ENCODE data around the gene CEBPB. TPM values are rescaled to one million over a fixed set of nuclear protein-coding genes. Genes with fewer than 3 reads are reported as not detected.
A peak's percentile ranks its signal among the peaks of the same experiment; 100 is the strongest.

The CEBPB gene
- total RNA-seq, 2 donors from 2014 or later = 30.2 to 42.7 TPM

DNA sequence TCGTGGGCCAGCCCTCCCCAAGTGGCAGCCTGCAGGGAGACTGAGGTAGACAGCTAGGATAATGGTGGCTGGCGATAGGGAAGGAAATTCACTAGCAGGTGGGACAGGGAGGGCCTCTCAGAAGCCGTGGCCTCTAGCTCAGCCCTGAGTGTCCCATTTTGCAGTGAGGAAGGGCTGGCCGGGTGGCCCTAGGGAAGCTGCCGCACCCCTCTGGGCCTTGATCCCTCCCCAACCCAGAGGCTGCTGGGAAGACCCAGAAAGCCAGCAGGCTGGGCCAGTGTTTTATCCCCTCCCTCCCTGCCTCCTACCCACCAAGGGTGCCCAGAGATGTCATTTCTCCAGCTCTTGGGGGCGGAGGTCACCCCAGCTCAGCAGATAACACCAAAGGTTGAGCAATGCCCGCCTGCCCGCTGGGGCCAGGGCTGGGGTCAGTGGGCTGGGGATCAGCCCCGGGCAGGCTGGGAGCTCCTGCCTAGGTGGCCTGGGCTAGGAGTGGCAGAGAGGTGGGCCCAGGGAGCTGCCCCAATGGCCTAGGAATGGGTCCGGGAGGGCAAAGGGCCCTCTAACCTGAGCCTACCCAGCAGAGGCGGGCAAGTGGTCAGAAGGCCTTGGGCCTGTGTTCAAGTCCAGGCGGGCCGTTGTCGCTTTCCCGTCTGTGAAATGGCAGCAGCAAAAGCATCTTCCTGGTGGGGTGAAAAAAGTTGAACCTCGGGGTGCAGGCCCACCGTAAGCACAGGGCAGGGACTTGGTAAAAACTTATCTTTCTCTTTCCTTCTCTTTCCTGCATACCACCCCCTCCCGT lies 1.6 kb upstream of the CEBPB start:
- intact Hi-C loops (cut with DNase I, micrococcal nuclease) = loop anchor here (5.0 to 10.0 kb wide), 3 partner anchors 273 to 388 kb away; no protein-coding TSS in a partner anchor
- ATAC-seq (no peak), DNase-seq (no peak)

DNA sequence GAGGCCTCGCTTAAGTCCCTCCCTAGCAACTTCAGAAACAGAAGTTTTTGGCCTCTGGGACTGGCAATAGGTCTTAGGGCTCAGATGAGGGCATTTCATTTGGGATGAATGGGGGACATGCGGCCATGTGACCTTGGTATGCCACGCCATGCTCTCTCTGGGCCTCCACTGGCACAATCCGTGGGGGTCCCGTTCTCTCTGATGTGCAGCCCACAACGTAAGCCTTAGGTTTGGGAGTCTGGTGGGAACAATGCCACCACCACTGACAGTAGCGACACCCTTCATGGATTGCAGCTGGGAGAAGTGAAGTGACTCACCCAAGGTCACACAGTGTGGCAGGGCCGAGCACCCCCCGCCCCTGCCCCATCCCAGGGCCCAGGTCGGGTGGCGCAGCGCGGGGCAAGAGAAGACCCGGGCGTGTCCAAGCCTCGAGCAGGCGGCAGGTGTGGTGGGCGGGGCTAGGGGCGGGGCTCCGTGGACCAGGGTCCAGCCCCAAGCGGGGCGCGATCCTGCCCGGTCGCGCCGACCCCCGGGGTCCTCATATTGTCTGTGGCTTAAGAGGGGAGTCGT lies 864 bp upstream of the CEBPB start:
- intact Hi-C loops (cut with DNase I, micrococcal nuclease) = loop anchor here (5.0 to 10.0 kb wide), 4 partner anchors 185 to 388 kb away; no protein-coding TSS in a partner anchor
- DNase-seq = peak; percentile 84 to 94
- ATAC-seq = peak; percentile 65

DNA sequence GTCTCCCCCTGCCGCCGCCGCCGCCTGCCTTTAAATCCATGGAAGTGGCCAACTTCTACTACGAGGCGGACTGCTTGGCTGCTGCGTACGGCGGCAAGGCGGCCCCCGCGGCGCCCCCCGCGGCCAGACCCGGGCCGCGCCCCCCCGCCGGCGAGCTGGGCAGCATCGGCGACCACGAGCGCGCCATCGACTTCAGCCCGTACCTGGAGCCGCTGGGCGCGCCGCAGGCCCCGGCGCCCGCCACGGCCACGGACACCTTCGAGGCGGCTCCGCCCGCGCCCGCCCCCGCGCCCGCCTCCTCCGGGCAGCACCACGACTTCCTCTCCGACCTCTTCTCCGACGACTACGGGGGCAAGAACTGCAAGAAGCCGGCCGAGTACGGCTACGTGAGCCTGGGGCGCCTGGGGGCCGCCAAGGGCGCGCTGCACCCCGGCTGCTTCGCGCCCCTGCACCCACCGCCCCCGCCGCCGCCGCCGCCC lies 474 bp downstream of the CEBPB start:
- DNase-seq (peak; percentile 66 to 80), ATAC-seq (peak; percentile 44)
- intact Hi-C loops (cut with DNase I, micrococcal nuclease) = loop anchor here in 1 of 2 donors (10.0 kb wide), 1 partner anchor 184 kb away; no protein-coding TSS in a partner anchor

DNA sequence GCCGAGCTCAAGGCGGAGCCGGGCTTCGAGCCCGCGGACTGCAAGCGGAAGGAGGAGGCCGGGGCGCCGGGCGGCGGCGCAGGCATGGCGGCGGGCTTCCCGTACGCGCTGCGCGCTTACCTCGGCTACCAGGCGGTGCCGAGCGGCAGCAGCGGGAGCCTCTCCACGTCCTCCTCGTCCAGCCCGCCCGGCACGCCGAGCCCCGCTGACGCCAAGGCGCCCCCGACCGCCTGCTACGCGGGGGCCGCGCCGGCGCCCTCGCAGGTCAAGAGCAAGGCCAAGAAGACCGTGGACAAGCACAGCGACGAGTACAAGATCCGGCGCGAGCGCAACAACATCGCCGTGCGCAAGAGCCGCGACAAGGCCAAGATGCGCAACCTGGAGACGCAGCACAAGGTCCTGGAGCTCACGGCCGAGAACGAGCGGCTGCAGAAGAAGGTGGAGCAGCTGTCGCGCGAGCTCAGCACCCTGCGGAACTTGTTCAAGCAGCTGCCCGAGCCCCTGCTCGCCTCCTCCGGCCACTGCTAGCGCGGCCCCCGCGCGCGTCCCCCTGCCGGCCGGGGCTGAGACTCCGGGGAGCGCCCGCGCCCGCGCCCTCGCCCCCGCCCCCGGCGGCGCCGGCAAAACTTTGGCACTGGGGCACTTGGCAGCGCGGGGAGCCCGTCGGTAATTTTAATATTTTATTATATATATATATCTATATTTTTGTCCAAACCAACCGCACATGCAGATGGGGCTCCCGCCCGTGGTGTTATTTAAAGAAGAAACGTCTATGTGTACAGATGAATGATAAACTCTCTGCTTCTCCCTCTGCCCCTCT lies 1.1 kb downstream of the CEBPB start:
- ATAC-seq = peak; percentile 21
- intact Hi-C loops (cut with DNase I, micrococcal nuclease) = loop anchor here in 1 of 2 donors (10.0 kb wide), 1 partner anchor 183 kb away; no protein-coding TSS in a partner anchor
- DNase-seq = peak; percentile 45 to 70

DNA sequence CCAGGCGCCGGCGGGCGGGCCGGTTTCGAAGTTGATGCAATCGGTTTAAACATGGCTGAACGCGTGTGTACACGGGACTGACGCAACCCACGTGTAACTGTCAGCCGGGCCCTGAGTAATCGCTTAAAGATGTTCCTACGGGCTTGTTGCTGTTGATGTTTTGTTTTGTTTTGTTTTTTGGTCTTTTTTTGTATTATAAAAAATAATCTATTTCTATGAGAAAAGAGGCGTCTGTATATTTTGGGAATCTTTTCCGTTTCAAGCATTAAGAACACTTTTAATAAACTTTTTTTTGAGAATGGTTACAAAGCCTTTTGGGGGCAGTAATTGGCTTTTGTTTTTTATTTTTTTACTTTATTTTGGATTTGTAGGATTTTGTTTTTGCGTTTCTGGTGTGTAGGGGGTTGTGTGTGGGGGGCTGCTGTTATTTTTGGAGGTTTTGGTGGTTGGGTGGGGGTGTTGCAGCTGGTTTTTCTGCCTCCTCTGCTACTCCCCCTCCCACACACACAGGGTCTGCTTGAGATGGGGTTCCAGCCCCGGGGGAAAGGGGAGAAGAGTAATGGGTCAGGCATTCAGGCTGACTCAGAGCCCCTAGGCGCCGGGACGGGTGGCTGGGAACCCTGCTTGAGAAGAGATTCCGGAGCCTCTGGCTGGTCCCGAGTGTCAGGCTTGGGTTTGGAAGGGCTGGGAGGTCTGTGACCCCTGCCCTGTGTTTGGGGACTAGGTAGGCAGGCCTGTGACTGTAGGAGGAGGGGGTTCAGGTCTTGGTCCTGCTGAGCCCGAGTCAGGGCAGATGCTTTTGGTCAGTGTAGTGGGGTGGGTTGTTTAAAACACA lies 2.0 kb downstream of the CEBPB start:
- intact Hi-C loops (cut with DNase I, micrococcal nuclease) = loop anchor here in 1 of 2 donors (10.0 kb wide), 1 partner anchor 182 kb away; no protein-coding TSS in a partner anchor
- DNase-seq = peak; percentile 84 to 89
- peak; percentile 44 for ATAC-seq

DNA sequence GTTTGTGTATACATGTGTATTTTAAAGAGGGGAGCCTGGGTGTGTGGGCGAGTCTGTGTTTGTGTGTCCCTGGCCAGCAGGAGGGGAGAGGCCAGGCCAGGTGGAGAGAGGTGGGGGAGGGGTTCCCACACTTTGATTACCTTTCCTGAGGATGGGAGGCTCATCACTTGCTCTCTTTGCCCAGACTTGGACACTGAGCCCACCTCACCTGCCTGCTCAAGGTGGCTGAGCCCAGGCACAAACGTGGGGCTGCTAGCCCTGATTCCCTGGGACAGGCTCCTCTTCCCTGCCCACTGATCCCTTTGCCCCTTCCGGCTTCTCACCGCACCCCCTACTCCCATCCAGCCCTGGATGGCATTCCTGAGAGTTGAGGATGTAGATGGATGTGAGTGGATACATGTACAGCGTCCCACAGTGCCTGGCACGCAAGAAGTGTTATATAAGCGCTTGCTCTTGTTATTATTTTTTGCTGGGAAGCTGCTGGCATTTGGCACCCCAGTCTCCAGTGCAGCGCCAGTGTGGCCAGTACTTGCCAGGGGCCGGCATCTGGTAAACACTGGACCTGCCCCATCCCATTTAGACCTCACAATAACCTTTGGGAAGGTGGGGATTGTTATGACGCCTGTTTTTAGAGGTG lies 2.7 kb downstream of the CEBPB start:
- intact Hi-C loops (cut with DNase I, micrococcal nuclease) = loop anchor here in 1 of 2 donors (10.0 kb wide), 1 partner anchor 181 kb away; no protein-coding TSS in a partner anchor

DNA sequence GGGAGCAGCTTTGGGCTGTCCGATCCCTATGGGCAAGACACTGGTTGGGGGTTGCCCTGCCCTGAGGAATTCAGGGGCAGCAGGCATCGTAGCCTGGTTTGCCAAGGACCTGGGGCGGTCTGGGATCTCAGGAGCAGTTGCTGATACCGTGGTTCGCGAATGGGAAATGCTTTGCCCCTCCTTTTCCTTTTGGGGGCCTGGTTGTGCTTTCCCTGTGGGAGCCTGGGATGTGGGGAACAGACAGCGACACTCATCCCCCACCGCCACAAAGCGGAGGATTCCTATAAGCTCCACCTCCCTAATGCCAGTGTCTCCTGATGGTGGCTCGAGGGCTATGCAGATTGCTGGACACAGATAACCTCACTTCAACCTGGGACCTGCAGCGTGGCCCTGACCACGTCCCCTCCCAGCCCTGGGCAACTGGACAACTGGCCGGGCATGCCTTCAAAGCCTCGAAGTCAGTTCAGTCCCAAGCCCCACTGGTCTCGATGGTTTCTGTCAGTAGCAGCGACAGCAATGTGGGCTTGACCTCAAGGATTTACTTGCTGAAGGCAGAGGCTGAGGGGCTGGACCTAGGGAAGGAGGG lies 3.3 kb downstream of the CEBPB start:
- ATAC-seq (no peak), DNase-seq (no peak)
- intact Hi-C loops (cut with DNase I, micrococcal nuclease) = loop anchor here in 1 of 2 donors (10.0 kb wide), 1 partner anchor 181 kb away; no protein-coding TSS in a partner anchor

More for the DNA sequence above, 2.7 kb downstream of the CEBPB start:
- DNase-seq (no peak), ATAC-seq (no peak)

DNA sequence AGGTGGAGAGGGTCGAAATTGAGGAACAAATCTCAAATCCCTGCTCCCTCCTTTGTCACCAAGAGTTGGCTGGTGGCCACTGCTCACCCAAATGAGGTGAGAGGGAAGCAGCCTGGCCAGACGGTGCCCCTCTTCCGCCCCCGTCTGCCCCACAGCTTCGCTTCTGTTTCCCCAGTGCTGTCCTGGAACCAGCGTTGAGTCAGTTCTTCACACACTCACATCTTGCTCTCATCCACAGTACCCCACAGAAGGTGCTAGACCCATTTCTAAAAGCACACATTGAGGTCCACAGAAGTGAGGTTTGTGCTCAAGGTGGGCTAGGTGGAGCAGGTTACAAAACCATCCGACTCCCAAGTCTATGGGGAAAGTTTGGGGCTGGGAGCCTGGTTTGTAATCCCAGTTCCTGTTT lies 3.8 kb downstream of the CEBPB start:
- intact Hi-C loops (cut with DNase I, micrococcal nuclease) = loop anchor here in 1 of 2 donors (10.0 kb wide), 1 partner anchor 180 kb away; no protein-coding TSS in a partner anchor
- DNase-seq (no peak), ATAC-seq (no peak)

DNA sequence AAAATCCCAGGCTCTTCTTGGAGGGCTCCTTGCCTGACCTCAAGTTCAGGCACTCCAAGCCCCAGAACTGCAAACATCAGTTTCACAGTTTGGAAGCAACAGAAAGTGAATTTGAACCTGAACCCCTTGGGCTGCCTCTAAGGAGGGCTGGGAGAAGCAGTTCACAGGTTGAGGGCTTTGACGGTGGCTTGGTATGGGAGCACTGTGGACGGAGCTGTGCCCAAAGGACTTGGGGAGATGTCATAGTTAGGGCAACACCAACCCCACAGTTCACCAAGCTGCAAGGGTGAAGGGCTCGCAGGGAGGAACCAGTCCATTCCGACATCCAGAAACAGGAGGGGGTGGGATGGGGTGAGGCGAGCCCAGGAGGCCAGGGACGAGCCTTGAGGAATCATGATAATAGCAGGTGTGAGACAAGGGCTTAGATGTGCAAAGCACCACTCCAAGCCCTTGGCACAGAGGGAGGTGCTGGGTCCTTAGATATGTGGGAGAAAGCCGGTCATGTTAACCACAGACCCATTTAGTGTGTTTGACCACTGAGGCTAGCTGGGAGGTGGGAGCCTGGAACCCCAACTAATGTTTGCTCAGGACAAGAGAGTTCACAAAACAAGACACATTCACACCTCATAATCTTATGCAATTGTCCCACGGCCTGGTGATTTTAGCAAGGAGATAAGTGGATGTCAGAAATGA lies 4.3 kb downstream of the CEBPB start:
- DNase-seq = no peak
- ATAC-seq = no peak
- intact Hi-C loops (cut with DNase I, micrococcal nuclease) = loop anchor here in 1 of 2 donors (10.0 kb wide), 1 partner anchor 180 kb away; no protein-coding TSS in a partner anchor

DNA sequence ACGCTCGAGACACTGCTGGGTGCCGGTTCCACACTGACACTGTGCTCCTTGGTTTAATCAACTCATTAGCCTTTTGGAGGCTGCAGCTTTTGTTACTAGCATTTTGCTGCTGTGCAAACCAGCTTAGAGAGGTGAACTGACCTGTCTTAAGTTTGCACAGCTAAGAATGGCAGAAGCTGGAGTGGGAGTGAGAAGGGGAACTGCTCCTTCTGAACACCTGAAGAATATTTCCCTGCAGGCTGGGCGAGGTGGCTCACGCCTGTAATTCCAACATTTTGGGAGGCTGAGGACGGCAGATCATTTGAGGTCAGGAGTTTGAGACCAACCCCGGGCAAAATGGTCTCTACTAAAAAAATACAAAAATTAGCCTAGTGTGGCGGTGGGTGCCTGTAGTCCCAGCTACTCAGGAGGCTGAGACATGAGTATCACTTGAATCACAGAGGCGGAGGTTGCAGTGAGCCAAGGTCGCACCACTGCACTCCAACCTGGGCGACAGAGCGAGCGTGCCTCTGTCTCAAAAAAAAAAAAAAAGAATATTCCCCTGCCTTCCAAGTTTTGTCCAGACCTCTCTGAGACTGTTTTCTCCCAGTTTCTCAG lies 5.0 kb downstream of the CEBPB start:
- ATAC-seq = no peak
- intact Hi-C loops (cut with DNase I, micrococcal nuclease) = loop anchor here in 1 of 2 donors (10.0 kb wide), 1 partner anchor 179 kb away; no protein-coding TSS in a partner anchor

DNA sequence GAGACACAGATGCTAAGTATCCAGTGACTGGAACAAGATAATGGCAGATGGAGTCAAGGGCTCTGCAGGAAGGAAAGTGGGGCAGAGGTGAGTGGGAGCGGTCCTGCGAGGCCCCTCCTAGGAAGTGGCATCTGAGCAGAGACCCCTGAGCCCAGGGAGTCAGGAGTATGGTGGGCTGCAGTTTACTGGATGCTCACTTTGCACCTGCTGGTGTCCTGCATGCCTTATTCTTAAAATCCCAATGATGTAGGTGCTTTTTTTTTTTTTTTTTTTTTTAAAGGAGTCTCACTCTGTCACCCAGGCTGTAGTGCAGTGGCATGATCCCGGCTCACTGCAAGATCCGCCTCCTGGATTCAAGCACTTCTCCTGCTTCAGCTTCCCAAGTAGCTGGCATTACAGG lies 5.6 kb downstream of the CEBPB start:
- ATAC-seq (no peak), DNase-seq (no peak)
- intact Hi-C loops (cut with DNase I, micrococcal nuclease) = loop anchor here in 1 of 2 donors (10.0 kb wide), 1 partner anchor 179 kb away; no protein-coding TSS in a partner anchor

More for the DNA sequence above, 5.0 kb downstream of the CEBPB start:
- no peak for DNase-seq

DNA sequence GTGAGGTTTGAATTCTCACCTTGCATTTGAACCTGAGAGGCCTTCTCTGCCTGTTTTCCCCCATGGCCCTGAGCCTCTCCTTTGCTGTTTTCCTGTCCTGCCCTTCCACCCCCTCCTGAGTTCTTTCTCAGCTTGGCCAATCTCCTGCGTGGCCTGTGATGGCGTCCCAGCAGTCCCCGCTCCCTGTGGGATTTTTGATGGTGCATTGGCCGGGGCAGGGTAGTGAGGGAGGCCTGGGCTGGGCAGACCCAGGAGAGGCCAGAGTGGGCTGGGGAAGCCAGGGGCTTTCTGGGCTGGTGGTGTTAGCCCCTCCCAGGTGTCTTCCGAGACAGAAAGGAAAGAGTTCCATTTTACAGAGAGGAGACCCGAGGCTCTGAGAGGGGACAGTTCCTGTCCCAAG lies 6.3 kb downstream of the CEBPB start:
- ATAC-seq (no peak), DNase-seq (no peak)
- intact Hi-C loops (cut with DNase I, micrococcal nuclease) = loop anchor here in 1 of 2 donors (10.0 kb wide), 1 partner anchor 178 kb away; no protein-coding TSS in a partner anchor

DNA sequence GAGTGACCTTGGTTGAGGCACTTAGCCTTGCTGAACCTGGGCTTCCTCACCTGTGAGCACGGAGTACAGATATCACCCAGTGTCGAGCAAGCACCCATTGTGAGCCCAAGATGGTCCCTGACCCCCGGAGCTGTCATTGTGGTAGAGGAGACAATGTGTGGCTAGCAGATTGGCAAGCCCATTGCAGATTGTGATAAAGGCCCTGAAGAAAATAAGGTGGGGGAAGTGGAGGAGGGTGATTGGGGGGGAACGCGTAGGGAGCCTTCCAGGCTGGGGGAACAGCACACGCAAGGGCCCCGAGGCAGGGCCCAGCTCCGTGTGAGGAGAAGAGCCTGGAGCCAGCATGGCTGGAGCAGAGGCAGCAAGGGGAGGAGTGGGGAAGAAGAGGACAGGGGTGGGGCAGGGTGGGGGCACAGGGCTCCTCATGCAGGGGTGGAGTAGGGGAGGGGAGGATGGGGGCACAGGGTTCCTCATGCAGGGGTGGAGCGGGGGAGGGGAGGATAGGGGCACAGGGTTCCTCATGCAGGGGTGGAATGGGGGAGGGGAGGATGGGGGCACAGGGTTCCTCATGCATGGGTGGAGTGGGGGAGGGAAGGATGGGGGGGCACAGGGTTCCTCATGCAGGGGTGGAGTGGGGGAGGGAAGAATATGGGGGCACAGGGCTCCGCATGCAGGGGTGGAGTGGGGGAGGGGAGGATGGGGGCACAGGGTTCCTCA lies 7.0 kb downstream of the CEBPB start:
- DNase-seq = no peak
- no peak for ATAC-seq
- intact Hi-C loops (cut with DNase I, micrococcal nuclease) = loop anchor here in 1 of 2 donors (10.0 kb wide), 1 partner anchor 177 kb away; no protein-coding TSS in a partner anchor

DNA sequence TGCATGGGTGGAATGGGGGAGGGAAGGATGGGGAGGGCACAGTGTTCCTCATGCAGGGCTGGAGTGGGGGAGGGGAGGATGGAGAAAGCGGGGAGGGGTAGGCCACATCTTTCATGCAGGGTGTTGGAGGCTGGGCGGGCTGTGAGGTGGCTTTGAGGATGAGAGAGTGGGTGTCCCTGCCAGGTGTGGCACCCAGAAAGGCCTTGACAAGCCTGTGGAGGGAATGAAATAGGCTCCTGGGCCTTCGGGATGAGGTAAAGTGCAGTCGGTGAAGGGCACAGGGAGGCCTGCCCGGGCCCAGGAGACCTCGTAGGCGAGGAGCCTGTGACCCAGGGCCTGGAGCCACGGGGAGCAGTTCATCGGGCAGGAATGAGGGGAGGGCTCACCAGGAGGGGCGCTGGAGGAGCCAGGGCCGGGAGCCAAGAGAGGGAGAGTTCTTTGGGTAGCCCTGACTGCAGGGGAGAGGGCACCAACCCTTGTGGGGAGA lies 7.6 kb downstream of the CEBPB start:
- DNase-seq (no peak), ATAC-seq (no peak)
- intact Hi-C loops (cut with DNase I, micrococcal nuclease) = loop anchor here in 1 of 2 donors (10.0 kb wide), 1 partner anchor 177 kb away; no protein-coding TSS in a partner anchor

DNA sequence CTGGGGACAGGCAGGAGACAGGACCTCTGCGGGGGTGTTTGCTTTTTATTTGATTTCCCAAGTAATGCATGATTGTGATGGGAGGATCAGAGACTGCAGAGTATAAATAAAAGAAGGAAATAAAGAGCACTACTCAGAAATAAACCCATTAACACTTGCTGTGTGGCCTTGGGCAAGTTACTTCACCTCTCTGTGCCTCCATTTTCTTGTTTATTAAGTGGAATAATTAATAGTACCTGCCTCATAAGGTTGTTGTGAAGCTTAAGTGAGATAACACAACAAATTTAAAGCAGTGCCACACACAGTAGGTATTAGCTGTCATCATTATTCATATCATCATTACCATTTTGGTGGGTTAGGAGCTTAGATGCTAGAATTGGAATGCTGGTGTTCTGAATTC lies 8.1 kb downstream of the CEBPB start:
- intact Hi-C loops (cut with DNase I, micrococcal nuclease) = loop anchor here in 1 of 2 donors (10.0 kb wide), 1 partner anchor 176 kb away; no protein-coding TSS in a partner anchor
- DNase-seq (no peak), ATAC-seq (no peak)

All from left colon (tissue), 2 donors.